HAP-1 (cell line): ENCODE results near the gene FBXO2.
"Not testable (repeated sequence)": the region's sequence is repeated elsewhere in the genome, so short reads cannot be mapped to it uniquely, and the experiment has no call there.

ENCODE experiments used
- DNase-seq, 2 experiments: peaks; one replicate each; pipeline ENCODE4 v3.0.0-alpha.2; 2016 to 2020; ENCODE audit warnings: low spot score in 2 of 2
- H3K27me3 ChIP-seq: fragments of 250-450 bp; sonication (Bioruptor Pico); 2 replicates; pipeline ENCODE4 v1.5.1; 2020; ENCODE audit warnings: low read depth, mild to moderate bottlenecking, moderate library complexity
- H3K36me3 ChIP-seq: fragments of 250-450 bp; sonication (Bioruptor Pico); replicated peaks from 2 replicates; pipeline ENCODE4 v1.5.1; 2020; ENCODE audit warnings: mild to moderate bottlenecking
- H3K4me1 ChIP-seq: fragments of 250-450 bp; sonication (Bioruptor Pico); 2 replicates; pipeline ENCODE4 v1.5.1; 2020; ENCODE audit warnings: mild to moderate bottlenecking
- H3K4me3 ChIP-seq: fragments of 250-450 bp; sonication (Bioruptor Pico); 2 replicates; pipeline ENCODE4 v1.5.1; 2020; ENCODE audit warnings: mild to moderate bottlenecking, moderate library complexity
- H3K9me3 ChIP-seq: fragments of 250-450 bp; sonication (Bioruptor Pico); 2 replicates; pipeline ENCODE4 v1.5.1; 2020; ENCODE audit warnings: mild to moderate bottlenecking, moderate library complexity
- in situ Hi-C: fragments of 300-500 bp; cut with MboI; formaldehyde crosslinking; loops from 3 replicates; pipeline ENCODE4 v1.14.3; 2020; ENCODE audit warnings: low sequenced_read_pairs, inconsistent platforms, mixed read lengths

Gene FBXO2

DNA sequence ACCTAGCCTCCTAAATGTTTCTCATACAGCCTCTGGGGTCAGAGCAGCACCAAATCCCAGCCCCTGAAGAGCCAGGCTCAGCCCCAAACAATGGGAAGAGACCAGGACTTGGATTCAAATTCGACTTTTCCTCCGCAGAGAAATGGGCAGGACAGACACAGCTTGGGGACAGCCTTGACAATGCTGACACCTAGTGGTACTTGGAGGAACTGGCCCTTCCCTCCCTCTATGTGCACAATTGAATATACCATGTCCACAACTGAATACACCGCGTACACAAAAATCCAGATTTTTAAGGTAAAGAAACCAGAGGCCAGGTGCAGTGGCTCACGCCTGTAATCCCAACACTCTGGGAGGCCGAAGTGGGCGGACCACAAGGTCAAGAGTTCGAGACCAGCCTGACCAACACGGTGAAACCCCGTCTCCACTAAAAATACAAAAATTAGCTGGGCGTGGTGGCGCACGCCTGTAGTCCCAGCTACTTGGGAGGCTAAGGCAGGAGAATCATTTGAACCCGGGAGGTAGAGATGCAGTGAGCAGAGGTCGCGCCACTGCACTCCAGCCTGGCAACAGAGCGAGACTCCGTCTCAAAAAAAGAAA lies 11.7 kb downstream of the FBXO2 start:
- H3K36me3 ChIP-seq, H3K9me3 ChIP-seq, H3K4me3 ChIP-seq, H3K4me1 ChIP-seq: not testable (repeated sequence)
- H3K27me3 ChIP-seq, result peaks cover 44% of the 10 kb centered on the region
- in situ Hi-C loops, result loop anchor here (5.0 to 10.0 kb wide), 3 partner anchors 318 to 608 kb away; no protein-coding TSS in a partner anchor
- peak; percentile 65 to 83 for DNase-seq

DNA sequence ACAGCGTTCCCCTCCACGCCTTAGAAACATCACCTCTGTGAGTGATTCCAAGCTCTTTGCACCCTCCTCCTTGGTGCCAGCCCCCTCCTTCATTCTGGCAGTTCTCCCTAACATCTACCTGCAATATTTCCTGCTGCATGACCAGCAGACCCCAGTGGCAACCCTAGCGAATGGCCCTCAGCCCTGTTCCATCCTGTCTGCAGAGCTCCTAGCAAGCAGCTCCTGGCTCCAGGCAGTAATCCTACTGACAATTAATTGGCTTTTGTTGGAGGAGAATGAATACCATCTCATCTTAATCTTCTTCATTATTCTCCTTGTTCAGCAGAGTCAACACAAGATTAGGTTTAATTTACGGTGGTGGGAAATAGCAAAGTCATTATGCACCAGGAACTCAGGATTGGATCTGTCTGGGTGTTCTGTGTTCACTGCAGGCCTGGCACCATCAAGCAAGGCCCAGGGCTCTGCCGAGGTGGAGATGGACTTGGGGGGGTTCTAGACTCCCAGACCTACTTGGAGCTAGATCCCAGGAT lies 12.4 kb downstream of the FBXO2 start:
- Histone ChIP-seq H3K9me3 (no peaks in the 10 kb centered on the region), H3K27me3 (peaks cover 49% of the 10 kb centered on the region), H3K4me3 (no peak overlapping the region), H3K4me1 (peaks cover 6% of the 10 kb centered on the region; the same call in 1 of the 2 replicates), H3K36me3 (no peaks in the 10 kb centered on the region)
- in situ Hi-C loops, result loop anchor here (5.0 to 10.0 kb wide), 3 partner anchors 317 to 607 kb away; no protein-coding TSS in a partner anchor
- peak; percentile 51 to 66 for DNase-seq

DNA sequence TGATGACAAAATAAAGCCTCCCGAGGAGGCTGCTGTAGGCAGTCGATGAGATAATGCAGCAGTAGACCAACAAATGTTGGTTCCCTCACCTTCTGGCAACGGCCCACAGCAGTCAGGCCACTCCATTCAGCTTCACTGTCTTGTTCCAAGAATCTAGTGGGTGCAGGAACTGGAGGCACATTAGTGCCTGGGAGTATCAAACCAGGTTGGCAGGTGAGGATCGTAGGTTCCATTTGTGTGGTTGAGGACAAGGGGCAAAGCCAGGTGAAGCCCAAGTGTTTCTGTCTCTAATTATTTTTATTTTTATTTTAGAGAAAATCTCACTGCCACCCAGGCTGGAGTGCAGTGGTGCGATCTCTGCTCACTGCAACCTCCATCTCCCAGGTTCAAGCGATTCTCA lies 13.3 kb downstream of the FBXO2 start:
- Histone ChIP-seq H3K4me3 (no peak overlapping the region), H3K9me3 (no peaks in the 10 kb centered on the region), H3K4me1 (peaks cover 6% of the 10 kb centered on the region; the same call in 1 of the 2 replicates), H3K36me3 (no peaks in the 10 kb centered on the region), H3K27me3 (peaks cover 57% of the 10 kb centered on the region)
- DNase-seq, result no peak
- in situ Hi-C loops, result loop anchor here (5.0 to 10.0 kb wide), 3 partner anchors 316 to 606 kb away; no protein-coding TSS in a partner anchor

DNA sequence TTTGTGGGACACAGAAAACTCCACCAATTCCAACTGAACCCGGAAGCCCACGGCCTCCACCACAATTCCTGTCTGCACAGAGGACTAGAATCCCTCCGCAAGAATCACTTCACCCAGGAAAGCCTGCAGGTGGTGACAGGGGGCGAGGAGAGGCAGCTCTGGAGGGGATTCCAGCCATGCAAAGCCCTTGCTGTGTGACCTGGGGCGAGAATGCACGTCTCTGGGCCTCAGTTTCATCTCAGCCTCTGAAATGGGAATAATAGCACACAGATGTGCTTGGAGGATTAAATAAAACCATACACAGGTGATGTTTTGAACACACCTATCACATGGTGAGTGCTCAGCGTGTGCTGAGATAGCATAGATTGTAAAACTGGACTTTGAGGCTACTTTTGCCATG lies 14.1 kb downstream of the FBXO2 start:
- Histone ChIP-seq H3K9me3 (no peaks in the 10 kb centered on the region), H3K27me3 (peaks cover 58% of the 10 kb centered on the region), H3K4me1 (peaks cover 6% of the 10 kb centered on the region; the same call in 1 of the 2 replicates), H3K4me3 (no peak overlapping the region), H3K36me3 (no peaks in the 10 kb centered on the region)
- in situ Hi-C loops, result loop anchor here (5.0 to 10.0 kb wide), 3 partner anchors 315 to 605 kb away; no protein-coding TSS in a partner anchor
- DNase-seq, result no peak

DNA sequence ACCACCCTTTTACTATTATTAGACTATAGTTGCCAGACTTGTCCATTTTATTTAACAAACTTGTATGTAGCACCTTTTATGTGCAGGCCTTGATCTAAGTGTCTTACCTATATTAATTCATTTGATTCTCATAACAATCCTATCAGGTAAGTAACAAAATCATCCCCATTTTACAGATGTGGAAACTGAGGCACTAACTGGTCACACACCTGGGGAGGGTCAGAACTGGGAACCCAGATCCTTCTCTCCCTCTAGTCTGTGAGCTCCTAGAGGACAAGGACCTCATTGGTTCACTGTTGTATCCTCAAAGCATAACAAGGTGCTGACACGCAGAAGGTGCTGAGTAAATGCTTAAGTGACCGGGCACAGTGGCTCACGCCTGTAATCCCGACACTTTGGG lies 14.9 kb downstream of the FBXO2 start:
- no peak for DNase-seq
- Histone ChIP-seq H3K36me3 (no peaks in the 10 kb centered on the region), H3K9me3 (no peaks in the 10 kb centered on the region), H3K27me3 (peaks cover 58% of the 10 kb centered on the region), H3K4me1 (peaks cover 6% of the 10 kb centered on the region; the same call in 1 of the 2 replicates), H3K4me3 (no peak overlapping the region)
- in situ Hi-C loops, result loop anchor here (10.0 kb wide), 2 partner anchors 155 to 585 kb away; no protein-coding TSS in a partner anchor

DNA sequence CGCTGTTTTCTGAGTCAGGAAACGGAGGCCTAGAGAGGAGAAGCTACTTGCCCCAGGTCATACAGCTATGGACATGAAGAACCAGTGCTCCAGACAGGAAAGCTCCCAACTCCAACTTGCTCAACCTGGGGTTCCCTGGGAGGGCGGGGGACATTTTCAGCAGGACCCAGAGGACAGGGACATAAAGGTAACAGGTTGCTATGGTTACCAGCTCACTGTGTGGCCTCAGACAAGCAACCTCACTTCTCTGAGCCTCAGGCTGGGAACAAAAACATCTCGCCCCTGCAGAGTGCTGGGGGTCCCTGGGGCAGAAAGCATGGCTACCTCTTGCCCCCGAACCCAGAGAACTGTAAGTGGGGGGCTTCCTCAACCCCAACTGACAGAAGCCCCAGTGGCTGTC lies 16.1 kb downstream of the FBXO2 start:
- peaks cover 6% of the 10 kb centered on the region; the same call in 1 of the 2 replicates for H3K4me1 ChIP-seq
- no peak overlapping the region for H3K4me3 ChIP-seq
- DNase-seq, result no peak
- in situ Hi-C loops, result loop anchor here (10.0 kb wide), 2 partner anchors 153 to 583 kb away; no protein-coding TSS in a partner anchor
- peaks cover 55% of the 10 kb centered on the region for H3K27me3 ChIP-seq
- no peaks in the 10 kb centered on the region for H3K9me3 ChIP-seq
- no peaks in the 10 kb centered on the region for H3K36me3 ChIP-seq

DNA sequence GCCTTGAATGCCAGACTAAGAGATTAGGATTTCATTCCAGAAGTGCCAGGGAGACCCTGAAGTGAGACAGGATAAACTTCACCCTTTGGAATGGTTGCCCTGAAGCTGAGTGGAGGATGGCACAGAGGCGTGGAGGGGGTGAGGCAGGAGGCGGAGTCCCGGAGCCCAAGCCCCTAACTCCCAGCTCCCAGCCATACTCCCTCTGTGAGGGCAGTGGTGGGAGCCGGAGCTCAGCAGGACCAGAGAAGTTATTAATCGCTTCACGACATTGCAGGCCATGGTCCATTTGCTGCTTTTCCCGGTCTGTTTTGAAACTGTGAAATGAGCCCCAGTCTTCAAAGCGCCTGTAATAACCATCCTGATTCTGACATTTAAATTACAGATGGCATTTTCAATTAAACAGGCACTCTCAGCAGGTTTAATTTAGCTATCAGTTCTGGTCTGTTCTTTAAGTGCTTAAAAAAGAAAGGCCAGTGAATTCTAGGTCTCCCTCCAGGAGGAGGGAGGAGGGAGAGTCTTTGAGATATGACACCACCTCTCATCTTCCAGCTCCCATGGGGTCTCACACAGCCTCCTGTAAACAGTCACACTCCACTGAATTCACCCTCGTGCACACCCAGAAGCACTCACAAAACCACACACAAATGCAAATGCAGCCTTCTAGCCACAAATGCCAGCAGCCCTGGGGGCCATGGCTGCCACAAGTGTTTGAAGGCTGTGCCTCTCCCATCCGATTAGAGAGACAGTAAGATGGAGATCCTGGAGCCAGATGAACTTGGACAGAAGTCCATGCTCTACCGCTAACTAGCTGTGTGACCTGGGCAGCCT lies 19.6 kb downstream of the FBXO2 start:
- Histone ChIP-seq H3K9me3 (no peaks in the 10 kb centered on the region), H3K4me3 (no peak overlapping the region), H3K36me3 (no peaks in the 10 kb centered on the region), H3K4me1 (no peaks in the 10 kb centered on the region), H3K27me3 (peaks cover 38% of the 10 kb centered on the region)
- DNase-seq, result no peak
- in situ Hi-C loops, result loop anchor here (10.0 kb wide), 2 partner anchors 150 to 580 kb away; no protein-coding TSS in a partner anchor

DNA sequence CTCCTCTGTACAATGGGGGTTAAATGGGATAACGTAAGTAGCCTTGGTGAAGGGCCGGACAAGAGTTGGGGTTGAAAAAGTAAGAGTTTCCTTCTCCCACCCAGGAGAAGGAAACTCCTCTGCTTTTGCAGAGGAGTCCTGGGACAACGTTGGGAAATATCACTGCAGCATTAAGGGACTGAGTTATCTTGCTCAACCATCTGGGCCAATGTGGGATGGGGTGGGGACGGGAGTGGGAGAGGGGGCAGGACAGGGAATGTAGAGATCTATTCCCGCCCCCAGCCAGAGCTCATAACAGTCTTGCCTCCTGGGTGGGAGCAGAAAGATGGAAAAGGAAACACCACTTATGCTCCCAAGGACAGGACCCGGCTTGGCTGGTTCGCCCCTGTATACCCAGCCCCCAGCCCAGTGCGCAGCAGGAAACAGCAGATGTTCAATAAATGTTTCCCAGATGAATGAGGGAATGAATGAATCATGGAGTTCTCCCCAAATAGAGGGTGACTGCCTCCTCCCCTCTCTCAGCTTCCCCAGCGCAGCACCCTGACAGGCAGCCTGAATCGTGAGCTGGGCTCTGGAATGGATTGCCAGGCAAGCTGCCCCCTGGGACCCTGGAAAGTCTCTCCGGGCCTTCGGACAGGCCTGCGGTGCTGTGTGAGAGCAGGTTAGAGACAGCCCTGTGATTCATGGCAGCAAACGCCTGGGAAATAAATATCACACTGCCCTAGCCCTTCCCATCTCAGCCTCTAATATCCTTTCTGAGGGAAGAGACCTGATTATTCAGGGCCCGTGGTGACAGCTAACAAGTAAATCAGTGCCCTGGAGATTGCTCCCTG lies 24.8 kb downstream of the FBXO2 start:
- no peaks in the 10 kb centered on the region for H3K36me3 ChIP-seq
- peaks cover 20% of the 10 kb centered on the region for H3K27me3 ChIP-seq
- H3K9me3 ChIP-seq, result no peaks in the 10 kb centered on the region
- H3K4me1 ChIP-seq, result no peaks in the 10 kb centered on the region
- DNase-seq, result no peak
- no peak overlapping the region for H3K4me3 ChIP-seq
- in situ Hi-C loops, result loop anchor here (10.0 kb wide), 2 partner anchors 145 to 575 kb away; no protein-coding TSS in a partner anchor

DNA sequence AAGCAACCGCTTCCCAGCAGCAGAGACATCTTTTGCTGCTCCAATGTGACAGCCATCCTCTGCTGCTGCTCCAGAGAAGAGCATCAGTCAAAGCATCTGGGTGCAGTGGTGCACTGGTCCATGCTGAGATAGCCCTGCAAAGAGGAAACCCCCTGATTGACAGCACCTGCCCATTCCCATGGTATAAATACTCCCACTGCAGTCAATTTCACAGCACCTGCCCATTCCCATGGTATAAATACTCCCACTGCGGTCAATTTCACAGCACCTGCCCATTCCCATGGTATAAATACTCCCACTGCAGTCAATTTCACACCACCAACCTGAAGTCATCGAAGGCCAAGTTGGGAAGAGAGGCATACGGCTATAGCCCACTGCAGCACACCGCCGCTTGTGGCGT lies 25.5 kb downstream of the FBXO2 start:
- Histone ChIP-seq H3K27me3 (peaks cover 20% of the 10 kb centered on the region), H3K4me3 (no peak overlapping the region), H3K36me3 (no peaks in the 10 kb centered on the region), H3K4me1 (no peaks in the 10 kb centered on the region), H3K9me3 (no peaks in the 10 kb centered on the region)
- no peak for DNase-seq
- in situ Hi-C loops, result no loop called here

DNA sequence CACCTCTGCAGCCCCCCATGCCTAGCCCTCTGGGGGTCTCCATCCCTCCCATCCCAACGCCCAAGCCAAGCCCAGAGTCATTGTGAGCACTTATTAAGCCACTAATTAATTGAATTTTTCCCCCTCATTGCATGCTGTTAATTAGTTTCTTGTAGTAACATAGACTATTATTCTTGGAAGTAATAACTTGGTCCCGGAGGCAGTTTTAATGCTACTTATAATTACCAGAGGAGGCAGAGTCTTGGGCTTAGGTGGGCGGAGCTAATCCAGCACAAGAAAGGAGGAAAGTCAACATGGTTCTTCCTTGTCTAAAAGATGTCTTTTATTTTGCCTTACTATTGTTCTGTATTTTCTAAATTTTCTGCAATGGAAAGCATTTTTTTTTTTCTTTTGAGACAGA lies 27.7 kb downstream of the FBXO2 start:
- peaks cover 20% of the 10 kb centered on the region for H3K27me3 ChIP-seq
- H3K4me1 ChIP-seq, result no peaks in the 10 kb centered on the region
- no peaks in the 10 kb centered on the region for H3K36me3 ChIP-seq
- in situ Hi-C loops, result no loop called here
- no peaks in the 10 kb centered on the region for H3K9me3 ChIP-seq
- H3K4me3 ChIP-seq, result no peak overlapping the region
- DNase-seq, result no peak

DNA sequence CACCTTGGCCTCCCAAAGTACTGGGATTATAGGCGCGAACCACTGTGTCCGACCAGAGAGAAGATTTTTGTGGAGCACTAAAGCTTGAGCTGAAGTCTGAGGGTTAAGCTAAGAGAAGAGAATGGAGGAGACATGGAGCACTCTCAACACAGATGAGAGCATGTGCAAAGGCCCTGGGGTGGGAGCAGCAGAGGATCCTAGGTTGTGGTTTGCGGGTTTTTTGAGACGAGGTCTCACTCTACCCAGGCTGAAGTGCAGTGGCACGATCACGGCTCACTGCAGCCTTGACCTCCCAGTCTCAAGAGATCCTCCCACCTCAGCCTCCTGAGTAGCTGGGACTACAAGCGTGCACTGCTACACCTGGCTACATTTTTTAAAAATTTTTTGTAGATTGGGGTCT lies 30.5 kb downstream of the FBXO2 start:
- Histone ChIP-seq H3K27me3 (peaks cover 13% of the 10 kb centered on the region), H3K9me3 (no peaks in the 10 kb centered on the region), H3K4me3 (no peak overlapping the region), H3K4me1 (no peaks in the 10 kb centered on the region), H3K36me3 (no peaks in the 10 kb centered on the region)
- DNase-seq, result no peak
- in situ Hi-C loops, result no loop called here

DNA sequence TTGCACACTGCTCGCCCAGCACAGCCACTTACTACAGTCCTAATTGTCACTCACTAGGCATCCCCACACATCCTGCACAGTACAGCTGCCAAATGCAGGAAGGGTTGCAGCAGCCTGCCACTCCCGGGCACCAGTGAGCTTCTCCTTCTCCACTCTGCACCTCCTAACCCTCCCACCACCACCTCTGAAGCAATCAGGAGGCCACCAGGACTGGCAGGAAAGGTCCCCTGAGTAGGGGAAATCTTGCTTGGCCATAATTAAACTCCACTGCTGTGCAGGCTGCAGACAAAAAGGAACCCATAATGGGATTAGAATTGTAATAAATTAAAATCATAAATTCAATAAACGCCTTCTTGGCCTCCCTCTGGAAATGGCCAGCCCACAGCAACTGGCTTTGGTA lies 31.8 kb downstream of the FBXO2 start:
- no peak for DNase-seq
- peaks cover 5% of the 10 kb centered on the region for H3K27me3 ChIP-seq
- H3K36me3 ChIP-seq, result no peaks in the 10 kb centered on the region
- H3K4me1 ChIP-seq, result no peaks in the 10 kb centered on the region
- no peak overlapping the region for H3K4me3 ChIP-seq
- no peaks in the 10 kb centered on the region for H3K9me3 ChIP-seq
- in situ Hi-C loops, result no loop called here

DNA sequence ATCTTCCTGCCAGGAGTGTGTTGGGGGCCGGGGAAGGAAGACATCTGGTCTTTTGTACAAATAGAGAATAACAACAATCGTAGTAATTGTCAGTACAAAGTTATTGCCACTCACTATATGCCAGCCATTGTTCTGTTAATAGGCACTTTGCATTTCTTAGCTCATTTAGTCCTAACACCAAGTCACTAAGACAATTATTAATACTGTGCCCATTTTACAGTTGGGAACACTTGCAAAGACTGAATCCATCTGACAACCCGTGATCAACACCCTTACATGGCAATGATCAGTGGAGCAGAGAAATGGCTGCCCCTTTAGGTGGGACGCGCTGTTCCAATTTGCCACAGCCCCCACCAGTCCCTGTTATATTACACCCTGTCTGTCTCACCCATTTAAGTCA lies 33.3 kb downstream of the FBXO2 start:
- H3K9me3 ChIP-seq, result no peaks in the 10 kb centered on the region
- H3K36me3 ChIP-seq, result no peaks in the 10 kb centered on the region
- DNase-seq, result no peak
- H3K4me3 ChIP-seq, result no peak overlapping the region
- in situ Hi-C loops, result no loop called here
- H3K27me3 ChIP-seq, result peaks cover 5% of the 10 kb centered on the region; the same call in 1 of the 2 replicates
- H3K4me1 ChIP-seq, result no peaks in the 10 kb centered on the region
